RWPE1 (cell line): ENCODE results near the gene IPO11.

ENCODE experiments used
- CTCF ChIA-PET: fragments of 350-600 bp; sonication (Branson Sonifier 250); formaldehyde crosslinking; extraction: SDS; loops from one replicate; lab custom pipeline; 2021; lab: Yijun Ruan, JAX
- POLR2A ChIA-PET: fragments of 400-600 bp; formaldehyde crosslinking; extraction: SDS; loops from one replicate; lab custom pipeline; 2020; ENCODE audit warnings: antibody characterized with exemption; ENCODE audit not compliant: low non-redundant PET; lab: Yijun Ruan, JAX
- DNase-seq: peaks from one replicate; pipeline ENCODE4 v3.0.0; 2012; ENCODE audit warnings: low spot score
- H3K27ac ChIP-seq: fragments of 450-650 bp; 2 replicates; pipeline ENCODE4 v1.5.1; 2017
- TF ChIP-seq, protein P1 (sequence below): fragments of 450-650 bp; conservative IDR thresholded peaks from 2 replicates; pipeline ENCODE4 v1.5.1; 2017; ENCODE audit warnings: low read depth, mild to moderate bottlenecking

The IPO11 gene

DNA sequence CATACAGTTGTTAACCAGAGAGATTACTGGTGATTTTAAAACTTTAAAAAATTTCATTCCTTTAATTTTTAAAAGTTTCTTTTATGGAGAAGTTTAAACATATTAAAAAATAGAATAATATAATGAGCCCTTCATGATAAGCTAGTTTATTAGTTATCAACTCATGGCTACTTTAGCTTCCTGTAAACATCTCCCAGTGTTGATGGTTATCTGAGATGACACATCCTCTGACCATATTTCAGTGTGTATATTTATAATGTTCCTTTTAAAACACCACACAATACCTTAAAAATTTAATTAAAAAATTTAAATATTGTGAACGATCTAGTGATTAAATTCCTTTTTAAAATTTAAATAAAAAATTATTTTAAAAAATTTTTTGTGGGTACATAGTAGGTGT, 74.1 kb downstream of the IPO11 start:
- no peak overlapping the region for H3K27ac ChIP-seq
- DNase-seq = no peak
- TF ChIP-seq, protein P1, sequence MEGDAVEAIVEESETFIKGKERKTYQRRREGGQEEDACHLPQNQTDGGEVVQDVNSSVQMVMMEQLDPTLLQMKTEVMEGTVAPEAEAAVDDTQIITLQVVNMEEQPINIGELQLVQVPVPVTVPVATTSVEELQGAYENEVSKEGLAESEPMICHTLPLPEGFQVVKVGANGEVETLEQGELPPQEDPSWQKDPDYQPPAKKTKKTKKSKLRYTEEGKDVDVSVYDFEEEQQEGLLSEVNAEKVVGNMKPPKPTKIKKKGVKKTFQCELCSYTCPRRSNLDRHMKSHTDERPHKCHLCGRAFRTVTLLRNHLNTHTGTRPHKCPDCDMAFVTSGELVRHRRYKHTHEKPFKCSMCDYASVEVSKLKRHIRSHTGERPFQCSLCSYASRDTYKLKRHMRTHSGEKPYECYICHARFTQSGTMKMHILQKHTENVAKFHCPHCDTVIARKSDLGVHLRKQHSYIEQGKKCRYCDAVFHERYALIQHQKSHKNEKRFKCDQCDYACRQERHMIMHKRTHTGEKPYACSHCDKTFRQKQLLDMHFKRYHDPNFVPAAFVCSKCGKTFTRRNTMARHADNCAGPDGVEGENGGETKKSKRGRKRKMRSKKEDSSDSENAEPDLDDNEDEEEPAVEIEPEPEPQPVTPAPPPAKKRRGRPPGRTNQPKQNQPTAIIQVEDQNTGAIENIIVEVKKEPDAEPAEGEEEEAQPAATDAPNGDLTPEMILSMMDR = no peak
- POLR2A ChIA-PET = no interaction called here
- CTCF ChIA-PET = interaction anchor here (0.6 to 1.1 kb wide), 2 partner anchors 26 to 107 kb away, joined by 5 to 6 read pairs; no protein-coding TSS in a partner anchor

DNA sequence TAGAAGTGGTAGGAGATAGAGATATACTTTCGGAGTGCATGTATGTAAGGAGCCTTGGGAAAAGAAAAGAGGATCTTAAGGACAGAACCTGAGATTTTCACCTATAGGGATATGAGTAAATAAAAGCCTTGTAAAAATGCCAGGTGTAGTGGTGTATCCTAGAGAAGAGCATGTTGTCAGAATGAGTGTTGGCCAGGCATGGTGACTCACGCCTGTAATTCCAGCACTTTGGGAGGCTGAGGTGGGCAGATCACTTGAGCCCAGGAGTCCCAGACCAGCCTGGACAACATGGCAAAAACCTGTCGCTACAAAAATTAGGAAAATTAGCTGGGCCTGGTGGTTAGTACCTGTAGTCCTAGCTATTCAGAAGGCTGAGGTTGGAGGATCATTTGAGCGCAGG, 76.0 kb downstream of the IPO11 start:
- DNase-seq = peak; percentile 16
- POLR2A ChIA-PET = no interaction called here
- TF ChIP-seq, protein P1 = no peak
- H3K27ac ChIP-seq = no peak overlapping the region
- CTCF ChIA-PET = no interaction called here

DNA sequence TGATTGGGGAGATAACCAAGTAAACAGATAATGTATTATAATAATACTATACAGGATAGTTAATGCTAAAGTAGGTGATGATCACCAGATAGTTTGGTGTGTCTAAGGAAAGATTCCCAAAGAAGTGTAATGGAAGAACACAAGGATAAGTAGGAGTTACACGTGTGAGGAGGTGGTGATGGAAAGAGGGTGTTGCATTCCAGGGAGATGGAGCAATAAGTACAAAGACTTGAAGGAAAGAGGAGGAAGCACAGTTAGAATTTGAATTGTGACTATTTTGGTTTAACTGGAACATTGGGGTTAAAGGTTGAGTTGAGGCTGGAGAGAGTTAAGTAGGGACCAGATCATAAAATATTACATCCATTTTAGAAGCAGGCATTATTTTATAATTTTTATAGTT, 76.9 kb downstream of the IPO11 start:
- DNase-seq = no peak
- CTCF ChIA-PET = no interaction called here
- POLR2A ChIA-PET = no interaction called here
- no peak overlapping the region for H3K27ac ChIP-seq
- TF ChIP-seq, protein P1 = no peak

DNA sequence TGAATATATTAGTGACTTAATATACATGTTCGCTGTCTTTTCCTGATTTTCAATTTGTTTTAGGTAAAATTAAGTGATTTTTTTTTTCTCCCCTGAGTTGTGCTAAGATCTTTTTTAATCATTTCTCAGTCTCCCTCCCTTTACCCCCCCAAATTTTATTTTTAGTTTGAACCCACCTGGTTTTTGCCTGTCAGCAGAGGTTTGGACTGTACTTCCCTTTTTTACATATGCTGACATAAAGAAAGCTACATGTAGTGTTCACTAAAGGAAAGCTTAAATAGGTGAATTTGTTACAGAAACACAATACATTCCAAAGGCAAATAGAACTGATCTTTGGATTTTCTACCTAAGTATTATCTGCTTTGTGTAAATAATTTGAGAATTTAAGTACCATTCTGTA, 82.2 kb downstream of the IPO11 start:
- DNase-seq = no peak
- no peak overlapping the region for H3K27ac ChIP-seq
- CTCF ChIA-PET = no interaction called here
- POLR2A ChIA-PET = no interaction called here
- TF ChIP-seq, protein P1 = no peak

DNA sequence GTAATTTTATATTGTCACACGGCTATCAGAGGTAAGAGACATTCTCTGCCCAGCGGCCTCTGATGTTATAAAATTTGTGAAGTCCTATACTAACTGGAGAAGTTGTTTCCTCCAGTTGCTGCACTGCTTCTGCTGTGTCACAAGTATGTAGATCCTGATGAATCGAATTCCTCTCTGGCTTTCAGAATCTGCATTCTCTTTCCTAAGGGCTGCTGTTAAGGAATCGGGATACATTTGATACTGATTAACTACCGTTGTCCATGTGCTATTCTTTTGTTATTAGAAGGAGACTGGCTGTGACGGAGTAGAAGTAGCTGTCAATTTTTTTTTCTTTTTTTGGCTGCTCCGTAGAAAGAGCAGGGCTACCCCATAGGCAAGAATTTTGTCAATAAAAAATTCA, 84.3 kb downstream of the IPO11 start:
- POLR2A ChIA-PET = no interaction called here
- TF ChIP-seq, protein P1 = no peak
- no peak overlapping the region for H3K27ac ChIP-seq

DNA sequence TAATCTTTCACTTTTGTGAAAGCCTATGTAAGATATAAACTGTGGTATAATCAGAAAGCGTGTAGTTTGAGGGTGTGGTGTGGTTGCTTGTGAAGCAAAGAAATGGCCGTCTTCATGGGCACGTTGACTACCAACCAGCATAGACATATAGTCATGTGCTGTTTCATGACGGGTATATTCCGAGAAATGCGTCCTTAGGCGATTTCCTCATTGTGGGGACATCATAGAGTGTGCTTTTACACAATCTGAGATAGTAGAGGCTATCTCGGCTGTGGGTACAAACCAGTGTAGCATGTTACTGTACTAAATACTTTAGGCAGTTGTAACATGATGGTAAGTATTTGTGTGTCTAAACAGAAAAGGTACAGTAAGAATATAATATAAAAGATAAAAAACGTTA, 86.4 kb downstream of the IPO11 start:
- H3K27ac ChIP-seq = no peak overlapping the region
- no peak for DNase-seq
- TF ChIP-seq, protein P1 = no peak
- CTCF ChIA-PET = no interaction called here
- POLR2A ChIA-PET = no interaction called here

More for the DNA sequence above, 84.3 kb downstream of the IPO11 start:
- CTCF ChIA-PET = no interaction called here
- no peak for DNase-seq

DNA sequence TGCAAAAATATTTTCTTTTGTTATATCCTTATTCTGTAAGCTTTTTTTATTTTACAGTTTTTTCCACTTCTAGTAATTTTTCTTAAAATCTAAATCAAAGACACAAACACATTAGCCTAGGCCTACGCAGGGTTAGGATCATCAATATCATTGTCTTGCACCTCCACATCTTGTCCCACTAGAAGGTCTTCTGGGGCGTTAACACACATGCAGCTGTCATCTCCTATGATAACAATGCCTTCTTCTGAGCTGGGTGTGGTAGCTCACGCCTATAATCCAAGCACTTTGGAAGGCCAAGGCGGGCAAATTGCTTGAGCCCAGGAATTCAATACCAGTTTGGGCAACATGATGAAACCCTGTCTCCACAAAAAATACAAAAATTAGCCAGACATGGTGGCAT, 87.2 kb downstream of the IPO11 start:
- POLR2A ChIA-PET = no interaction called here
- no peak overlapping the region for H3K27ac ChIP-seq

More for the DNA sequence above, 87.2 kb downstream of the IPO11 start:
- CTCF ChIA-PET = no interaction called here
- no peak for DNase-seq
- TF ChIP-seq, protein P1 = no peak
